Endothelial cell of umbilical vein (primary cell): ENCODE data around the gene SSTR3. TPM values are rescaled to one million over a fixed set of nuclear protein-coding genes. Genes with fewer than 3 reads are reported as not detected.
"Not testable (repeated sequence)": the region's sequence is repeated elsewhere in the genome, so short reads cannot be mapped to it uniquely, and the experiment has no call there.

Experiments used
- BruUV-seq: library from RNA; stranded (reverse); fragments of 400-500 nt; replicated peaks from 2 replicates; lab custom pipeline; 2021; lab: Mats Ljungman, UMichigan
- CTCF ChIA-PET: fragments of 300-600, 350-600 bp; sonication (Branson Sonifier 250); formaldehyde crosslinking; loops from one replicate; lab custom pipeline; 2021; ENCODE audit warnings: antibody characterized with exemption, inconsistent platforms; lab: Charles Lee
- POLR2A ChIA-PET: fragments of 300-600, 350-600 bp; sonication (Branson Sonifier 250); formaldehyde crosslinking; loops from one replicate; lab custom pipeline; 2021; ENCODE audit warnings: antibody characterized with exemption, inconsistent platforms; lab: Charles Lee
- DNase-seq: peaks from one replicate; pipeline ENCODE4 v3.0.0-alpha.2; 2011; ENCODE audit warnings: low read depth, low spot score
- FAIRE-seq: peaks from 2 replicates; lab custom pipeline; 2011; peaks lifted over from hg19 to GRCh38; lab: Jason Lieb, UNC
- H2AFZ ChIP-seq: 2 replicates; pipeline ENCODE4 v1.6.0; 2012; ENCODE audit warnings: low read depth, low read length, control low read depth, inconsistent platforms
- H3K27ac ChIP-seq: 2 replicates; pipeline ENCODE4 v1.5.1; 2011; ENCODE audit warnings: low read depth, mild to moderate bottlenecking, control low read depth, low read length, moderate library complexity; ENCODE audit not compliant: insufficient read depth
- H3K27me3 ChIP-seq, 2 experiments: 2 replicates each; pipeline versions ENCODE4 v1.6.0 to v1.6.1; 2011; ENCODE audit warnings: low read length in 2 of 2, mixed read lengths in 1 of 2; ENCODE audit not compliant: control insufficient read depth in 2 of 2, insufficient read depth in 2 of 2
- H3K36me3 ChIP-seq, 2 experiments: 2 replicates in 1 of 2; 3 replicates in 1 of 2; pipeline ENCODE4 v1.5.1; 2011; ENCODE audit warnings: low read length in 2 of 2, mild to moderate bottlenecking in 1 of 2, moderate library complexity in 1 of 2; ENCODE audit not compliant: control insufficient read depth in 2 of 2, insufficient read depth in 2 of 2; ENCODE audit errors: extremely low read depth in 1 of 2
- H3K4me1 ChIP-seq: 3 replicates; pipeline ENCODE4 v1.5.1; 2011; ENCODE audit warnings: mild to moderate bottlenecking, low read length; ENCODE audit not compliant: control insufficient read depth, insufficient read depth; ENCODE audit errors: extremely low read depth
- H3K4me2 ChIP-seq: 2 replicates; pipeline ENCODE4 v1.6.1; 2011; ENCODE audit warnings: low read length, control low read depth, mixed read lengths; ENCODE audit not compliant: insufficient read depth
- H3K4me3 ChIP-seq, 3 experiments: fragments of 200-600 bp in 1 of 3; sonication (generic), shearing (Covaris generic) in 1 of 3; replicated peaks in 1 of 3; 2 replicates each; pipeline ENCODE4 v1.5.1; 2011 to 2016; ENCODE audit warnings: control low read depth in 3 of 3, low read length in 3 of 3, mild to moderate bottlenecking in 2 of 3, inconsistent platforms in 1 of 3, low read depth in 1 of 3, moderate library complexity in 1 of 3; ENCODE audit not compliant: insufficient read depth in 1 of 3
- H3K79me2 ChIP-seq: 2 replicates; pipeline ENCODE4 v1.6.0; 2012; ENCODE audit warnings: low read length, inconsistent platforms; ENCODE audit not compliant: control insufficient read depth, insufficient read depth
- H3K9ac ChIP-seq: replicated peaks from 2 replicates; pipeline ENCODE3; 2011; ENCODE audit warnings: low read length, control low read depth; ENCODE audit not compliant: insufficient read depth; ENCODE audit errors: extremely low read depth
- H3K9me1 ChIP-seq: replicated peaks from 3 replicates; pipeline ENCODE4 v1.6.0; 2011; ENCODE audit warnings: mild to moderate bottlenecking, low read length; ENCODE audit not compliant: control insufficient read depth, insufficient read depth; ENCODE audit errors: extremely low read depth
- H3K9me3 ChIP-seq: replicated peaks from 2 replicates; pipeline ENCODE4 v1.5.1; 2012; ENCODE audit warnings: low read length, inconsistent platforms; ENCODE audit not compliant: control insufficient read depth, insufficient read depth
- H4K20me1 ChIP-seq: replicated peaks from 2 replicates; pipeline ENCODE3; 2011; ENCODE audit warnings: mild to moderate bottlenecking, low read length; ENCODE audit not compliant: control insufficient read depth, insufficient read depth; ENCODE audit errors: extremely low read depth
- EZH2 ChIP-seq: IDR thresholded peaks from 2 replicates; pipeline ENCODE4 v1.6.1; 2012; ENCODE audit warnings: borderline replicate concordance, low read depth, mild to moderate bottlenecking, moderate library complexity, low read length, inconsistent platforms; ENCODE audit not compliant: severe bottlenecking
- dilution Hi-C: fragments of 300-500 bp; cut with MboI; formaldehyde crosslinking; loops from one replicate; pipeline ENCODE4 v1.15.0; 2019; ENCODE audit warnings: low sequenced_read_pairs; ENCODE audit not compliant: extremely low pct_ligation_motif_present
- intact Hi-C: fragments of 100-400 bp; cut with micrococcal nuclease; formaldehyde crosslinking; loops from one replicate; pipeline ENCODE4 v1.10.0; 2022
- polyA plus RNA-seq, 4 experiments: library from polyadenylated mRNA; depleted of rRNA in 3 of 4; stranded (reverse) in 3 of 4; unstranded in 1 of 4; fragments of >200 nt; gene quantifications; 2 replicates each; pipeline versions ENCODE4 v1.2.1 to v1.2.3, GENCODE V29; 2011 to 2012; ENCODE audit warnings: missing spikeins in 1 of 4
- total RNA-seq: library from RNA; stranded (reverse); gene quantifications from 2 replicates; pipeline ENCODE4 v1.2.3, GENCODE V29; 2021

SSTR3 gene
- total and polyA plus RNA-seq, 2 donors (not counting 3 experiments of a cell fraction or from before 2014, with no cell fraction given): not detected

DNA sequence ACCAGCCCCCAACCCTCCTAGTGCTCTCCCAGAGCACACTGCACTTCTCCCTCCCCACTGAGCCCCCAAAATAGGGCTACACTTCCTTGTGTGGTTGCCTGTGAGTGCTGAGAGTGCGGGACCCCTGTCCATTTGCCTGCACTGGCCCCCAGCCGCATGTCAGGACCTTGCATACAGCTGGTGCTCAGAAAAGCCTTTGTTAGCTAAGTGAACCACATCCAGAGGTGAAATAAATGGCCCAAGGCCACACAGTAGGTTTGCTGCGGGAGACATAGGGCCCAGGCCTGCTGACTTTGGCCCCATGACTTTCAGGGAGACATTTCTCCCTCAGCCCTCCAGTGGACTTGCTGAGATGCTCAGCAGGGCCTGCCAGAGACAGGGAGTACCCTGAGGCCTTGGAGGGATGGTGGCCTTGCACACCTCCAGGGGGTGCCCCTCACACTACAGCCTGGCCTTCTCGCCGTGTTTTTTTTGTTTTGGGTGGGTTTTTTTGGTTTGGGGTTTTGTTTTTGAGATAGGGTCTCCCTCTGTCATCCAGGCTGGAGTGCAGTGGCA is 10.2 kb downstream of the SSTR3 start:
- intact Hi-C loops: no loop called here
- Histone ChIP-seq H3K27me3 (no peaks in the 10 kb centered on the region), H2AFZ (no peak overlapping the region), H3K36me3 (no peaks in the 10 kb centered on the region), H3K79me2 (no peaks in the 10 kb centered on the region), H3K9me3 (no peaks in the 10 kb centered on the region), H3K4me2 (no peak overlapping the region), H3K27ac (no peak overlapping the region), H3K9ac (no peak overlapping the region), H3K9me1 (no peaks in the 10 kb centered on the region), H4K20me1 (no peaks in the 10 kb centered on the region), H3K4me1 (peaks cover 18% of the 10 kb centered on the region), H3K4me3 (no peak overlapping the region)
- no peak for TF ChIP-seq EZH2
- DNase-seq: no peak
- dilution Hi-C loops: no loop called here
- BruUV-seq: no TSS peak
- FAIRE-seq: no peak
- ChIA-PET POLR2A (no interaction called here), CTCF (interaction anchor here (0.8 to 1.2 kb wide), 2 partner anchors 23 to 38 kb away, joined by 3 to 4 read pairs; no protein-coding TSS in a partner anchor)

DNA sequence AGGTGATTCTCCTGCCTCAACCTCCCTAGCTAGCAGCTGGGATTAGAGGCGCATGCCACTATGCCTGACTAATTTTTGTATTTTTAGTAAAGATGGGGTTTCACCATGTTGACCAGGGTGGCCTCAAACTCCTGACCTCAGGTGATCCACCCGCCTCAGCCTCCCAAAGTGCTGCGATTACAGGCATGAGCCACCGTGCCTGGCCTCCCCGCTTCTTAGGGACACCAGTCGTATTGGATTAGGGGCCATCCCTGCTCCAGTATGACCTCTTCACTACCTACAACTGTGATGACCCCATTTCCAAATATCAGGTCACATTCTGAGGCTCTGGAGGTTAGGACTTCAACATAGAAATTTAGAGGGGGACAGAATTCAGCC is 10.8 kb downstream of the SSTR3 start:
- H3K9me3 ChIP-seq, H3K36me3 ChIP-seq, H4K20me1 ChIP-seq, dilution Hi-C loops, H3K9ac ChIP-seq, H3K27ac ChIP-seq, POLR2A ChIA-PET, H3K79me2 ChIP-seq, H3K9me1 ChIP-seq, H3K27me3 ChIP-seq, intact Hi-C loops, FAIRE-seq, DNase-seq, BruUV-seq, H3K4me3 ChIP-seq, H3K4me2 ChIP-seq, H2AFZ ChIP-seq: not testable (repeated sequence)
- CTCF ChIA-PET: interaction anchor here (1.2 to 5.1 kb wide), 5 partner anchors 9 to 255 kb away, joined by 3 to 45 read pairs (median 4); no protein-coding TSS in a partner anchor
- H3K4me1 ChIP-seq: peaks cover 23% of the 10 kb centered on the region
